Uterus (tissue), 4 donors: ENCODE data around the gene HSD11B1L. TPM values are rescaled to one million over a fixed set of nuclear protein-coding genes. Genes with fewer than 3 reads are reported as not detected.

Source experiments
- DNase-seq, 2 donors: peaks; one replicate each; pipeline ENCODE4 v3.0.0-alpha.2; 2019 to 2020
- H3K27ac ChIP-seq, 2 donors: fragments of 200-600 bp; sonication (generic); 1 replicate in 1 of 2; 2 replicates in 1 of 2; pipeline ENCODE4 v1.5.1; 2016 to 2018
- H3K27me3 ChIP-seq, 2 donors: fragments of 200-600 bp; sonication (generic); one replicate each; pipeline ENCODE4 v1.5.1; 2018 to 2019; ENCODE audit warnings: control low read depth in 1 of 2
- H3K36me3 ChIP-seq, 2 donors: fragments of 200-600 bp; sonication (generic); one replicate each; pipeline ENCODE4 v1.5.1; 2019; ENCODE audit warnings: control low read depth in 1 of 2
- H3K4me1 ChIP-seq, 2 donors: fragments of 200-600 bp; sonication (generic); one replicate each; pipeline ENCODE4 v1.5.1; 2018 to 2019; ENCODE audit warnings: control low read depth in 1 of 2
- H3K4me3 ChIP-seq, 2 donors: fragments of 200-600 bp; sonication (generic); 1 replicate in 1 of 2; 2 replicates in 1 of 2; pipeline ENCODE4 v1.5.1; 2018 to 2019; ENCODE audit warnings: mild to moderate bottlenecking in 1 of 2
- H3K9me3 ChIP-seq, 2 donors: fragments of 200-600 bp; sonication (generic); one replicate each; pipeline ENCODE4 v1.5.1; 2019; ENCODE audit warnings: control low read depth in 1 of 2
- POLR2A ChIP-seq, 2 donors: fragments of 450-650 bp; IDR thresholded peaks; one replicate each; pipeline ENCODE4 v1.6.1; 2016; ENCODE audit warnings: antibody characterized with exemption in 2 of 2, mild to moderate bottlenecking in 1 of 2, moderate library complexity in 1 of 2
- intact Hi-C: fragments of 100-400 bp; cut with DNase I; formaldehyde crosslinking; loops from one replicate; pipeline ENCODE4 v1.15.1; 2023; ENCODE audit warnings: low total_unique reads
- total RNA-seq, 4 donors: library from RNA; depleted of rRNA in 3 of 4; stranded (reverse); fragments of >200 nt in 3 of 4; gene quantifications; one replicate each; pipeline versions ENCODE4 v1.1.0 to v1.2.4, GENCODE V29; 2014 to 2023
- TF ChIP-seq, protein P1 (sequence below), 4 experiments: fragments of 200-600 bp in 2 of 4; fragments of 450-650 bp in 2 of 4; sonication (generic) in 2 of 4; IDR thresholded peaks; one replicate each; pipeline ENCODE4 v1.5.1; 2016 to 2019; ENCODE audit warnings: antibody characterized with exemption in 4 of 4, mild to moderate bottlenecking in 2 of 4, moderate library complexity in 1 of 4
- donor health status: DM: yes; HTN: yes; CAD: no.

Gene HSD11B1L
- total RNA-seq, 4 donors from 2014 or later, result 0.26 to 17.8 (median 7.1) TPM

DNA sequence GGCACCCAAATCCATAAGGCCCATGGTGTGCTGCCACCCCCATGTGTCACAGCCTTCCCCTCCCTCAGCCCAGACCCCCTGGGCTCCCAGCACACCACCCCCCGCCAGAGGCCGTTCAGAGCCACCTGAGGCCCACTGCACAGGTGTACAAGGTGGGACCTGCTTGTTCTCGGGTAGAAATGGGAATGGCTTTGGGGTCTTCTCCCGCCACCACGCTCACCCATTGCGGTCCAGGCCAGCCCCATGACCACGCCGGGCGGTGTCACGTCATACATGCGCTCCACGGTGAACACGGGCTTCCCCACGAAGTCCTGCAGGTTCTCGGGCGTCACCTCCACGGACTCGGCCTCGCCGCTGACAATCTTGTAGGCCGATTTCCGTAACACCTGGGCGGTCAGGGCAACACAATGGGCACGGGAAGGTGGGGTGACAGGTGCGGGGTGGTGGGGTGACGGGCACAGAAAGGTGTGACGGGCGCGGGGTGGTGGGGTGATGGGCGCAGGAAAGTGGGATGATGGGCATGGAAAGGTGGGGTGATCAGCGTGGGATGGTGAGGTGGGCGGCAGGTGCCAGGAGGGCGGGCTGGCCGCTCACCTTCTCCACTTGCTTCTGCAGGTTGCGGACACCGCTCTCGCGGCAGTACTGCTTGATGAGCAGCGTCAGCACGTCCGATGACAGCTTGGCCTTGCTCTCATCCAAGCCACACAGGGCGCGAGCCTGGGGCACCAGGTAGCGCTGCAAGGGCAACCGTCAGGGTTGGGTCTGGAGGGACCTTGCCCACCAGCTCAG lies 13.5 kb downstream of the HSD11B1L start:
- no peaks in the 10 kb centered on the region for H3K36me3 ChIP-seq
- H3K9me3 ChIP-seq, result no peaks in the 10 kb centered on the region

DNA sequence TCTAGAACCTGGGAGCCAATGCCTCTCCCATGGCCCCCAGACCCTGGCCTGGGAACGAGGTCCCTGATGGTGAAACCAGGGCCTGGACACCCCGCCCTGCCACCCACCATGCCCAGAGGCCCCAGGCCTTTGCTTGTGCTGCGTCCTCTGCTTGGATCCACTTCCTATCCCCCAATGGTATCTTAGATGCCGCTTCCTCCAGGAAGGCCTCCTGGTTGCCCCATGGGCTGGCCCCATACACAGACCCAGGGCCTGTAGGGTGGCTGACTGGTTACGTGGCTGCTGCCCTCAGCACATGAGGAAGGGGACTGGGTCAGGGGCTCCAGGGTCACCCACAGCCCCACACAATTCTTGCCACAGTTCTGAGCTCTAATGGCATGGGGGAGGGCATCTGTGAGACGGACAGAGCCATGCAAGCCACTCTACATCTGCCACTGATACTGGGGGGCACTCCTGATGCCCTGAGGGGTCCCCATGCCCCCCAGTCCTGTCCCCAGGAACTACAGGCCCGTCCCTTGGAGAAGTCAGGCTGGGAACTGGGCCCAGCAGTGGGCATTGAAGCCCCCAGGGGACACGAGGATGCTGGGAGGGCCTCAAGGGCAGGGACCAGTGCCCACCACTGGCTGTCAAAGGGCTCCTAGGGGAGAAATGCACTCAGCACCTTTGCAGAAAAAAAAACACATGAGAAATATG lies 14.3 kb downstream of the HSD11B1L start:
- H3K27ac ChIP-seq, result no peak overlapping the region
- intact Hi-C loops, result no loop called here
- no peak for TF ChIP-seq POLR2A (IDR thresholded peaks at IDR 0.05)
- TF ChIP-seq, protein P1, sequence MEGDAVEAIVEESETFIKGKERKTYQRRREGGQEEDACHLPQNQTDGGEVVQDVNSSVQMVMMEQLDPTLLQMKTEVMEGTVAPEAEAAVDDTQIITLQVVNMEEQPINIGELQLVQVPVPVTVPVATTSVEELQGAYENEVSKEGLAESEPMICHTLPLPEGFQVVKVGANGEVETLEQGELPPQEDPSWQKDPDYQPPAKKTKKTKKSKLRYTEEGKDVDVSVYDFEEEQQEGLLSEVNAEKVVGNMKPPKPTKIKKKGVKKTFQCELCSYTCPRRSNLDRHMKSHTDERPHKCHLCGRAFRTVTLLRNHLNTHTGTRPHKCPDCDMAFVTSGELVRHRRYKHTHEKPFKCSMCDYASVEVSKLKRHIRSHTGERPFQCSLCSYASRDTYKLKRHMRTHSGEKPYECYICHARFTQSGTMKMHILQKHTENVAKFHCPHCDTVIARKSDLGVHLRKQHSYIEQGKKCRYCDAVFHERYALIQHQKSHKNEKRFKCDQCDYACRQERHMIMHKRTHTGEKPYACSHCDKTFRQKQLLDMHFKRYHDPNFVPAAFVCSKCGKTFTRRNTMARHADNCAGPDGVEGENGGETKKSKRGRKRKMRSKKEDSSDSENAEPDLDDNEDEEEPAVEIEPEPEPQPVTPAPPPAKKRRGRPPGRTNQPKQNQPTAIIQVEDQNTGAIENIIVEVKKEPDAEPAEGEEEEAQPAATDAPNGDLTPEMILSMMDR (IDR thresholded peaks at IDR 0.05), result no peak
- DNase-seq, result no peak
- no peaks in the 10 kb centered on the region for H3K36me3 ChIP-seq
- H3K9me3 ChIP-seq, result no peaks in the 10 kb centered on the region
- H3K27me3 ChIP-seq, result no peaks in the 10 kb centered on the region
- no peaks in the 10 kb centered on the region for H3K4me1 ChIP-seq
- H3K4me3 ChIP-seq, result no peak overlapping the region

More for the DNA sequence above, 13.5 kb downstream of the HSD11B1L start:
- no peak overlapping the region for H3K4me3 ChIP-seq
- no peak overlapping the region for H3K27ac ChIP-seq
- H3K27me3 ChIP-seq, result no peaks in the 10 kb centered on the region
- H3K4me1 ChIP-seq, result no peaks in the 10 kb centered on the region
- TF ChIP-seq POLR2A (IDR thresholded peaks at IDR 0.05), result no peak
- TF ChIP-seq, protein P1 (IDR thresholded peaks at IDR 0.05), result no peak
- intact Hi-C loops, result no loop called here
- DNase-seq, result no peak

DNA sequence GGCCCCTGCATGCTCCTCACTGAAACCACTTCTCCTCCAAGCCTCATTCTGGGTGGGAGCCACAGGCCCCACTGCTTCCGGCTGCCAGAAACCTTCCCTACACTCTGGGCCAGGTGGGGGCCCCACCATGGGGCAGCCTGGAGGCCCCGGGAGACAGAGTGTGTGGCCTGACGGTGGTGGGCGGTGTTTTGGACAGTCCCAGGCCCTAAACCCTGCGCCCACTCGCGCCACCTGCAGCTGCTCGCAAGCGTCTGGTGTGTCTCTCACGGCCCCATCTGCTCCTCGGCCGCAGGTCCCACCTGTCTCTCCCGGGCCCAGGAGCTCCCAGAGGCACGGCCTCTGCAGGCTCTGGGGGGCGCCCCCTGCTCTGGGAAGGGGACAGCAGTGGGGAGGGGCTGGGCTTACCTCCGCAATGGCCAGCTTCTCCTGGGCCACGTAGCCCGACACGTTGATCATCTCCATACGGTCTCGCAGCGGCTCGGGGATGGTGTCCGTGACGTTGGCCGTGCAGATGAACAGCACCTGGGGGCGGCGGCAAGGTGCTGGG lies 14.9 kb downstream of the HSD11B1L start:
- Histone ChIP-seq H3K9me3 (no peaks in the 10 kb centered on the region), H3K4me1 (no peaks in the 10 kb centered on the region), H3K27me3 (no peaks in the 10 kb centered on the region), H3K4me3 (no peak overlapping the region), H3K27ac (no peak overlapping the region), H3K36me3 (no peaks in the 10 kb centered on the region)
- TF ChIP-seq POLR2A (IDR thresholded peaks at IDR 0.05), result no peak
- TF ChIP-seq, protein P1 (IDR thresholded peaks at IDR 0.05), result no peak
- intact Hi-C loops, result no loop called here
- no peak for DNase-seq

DNA sequence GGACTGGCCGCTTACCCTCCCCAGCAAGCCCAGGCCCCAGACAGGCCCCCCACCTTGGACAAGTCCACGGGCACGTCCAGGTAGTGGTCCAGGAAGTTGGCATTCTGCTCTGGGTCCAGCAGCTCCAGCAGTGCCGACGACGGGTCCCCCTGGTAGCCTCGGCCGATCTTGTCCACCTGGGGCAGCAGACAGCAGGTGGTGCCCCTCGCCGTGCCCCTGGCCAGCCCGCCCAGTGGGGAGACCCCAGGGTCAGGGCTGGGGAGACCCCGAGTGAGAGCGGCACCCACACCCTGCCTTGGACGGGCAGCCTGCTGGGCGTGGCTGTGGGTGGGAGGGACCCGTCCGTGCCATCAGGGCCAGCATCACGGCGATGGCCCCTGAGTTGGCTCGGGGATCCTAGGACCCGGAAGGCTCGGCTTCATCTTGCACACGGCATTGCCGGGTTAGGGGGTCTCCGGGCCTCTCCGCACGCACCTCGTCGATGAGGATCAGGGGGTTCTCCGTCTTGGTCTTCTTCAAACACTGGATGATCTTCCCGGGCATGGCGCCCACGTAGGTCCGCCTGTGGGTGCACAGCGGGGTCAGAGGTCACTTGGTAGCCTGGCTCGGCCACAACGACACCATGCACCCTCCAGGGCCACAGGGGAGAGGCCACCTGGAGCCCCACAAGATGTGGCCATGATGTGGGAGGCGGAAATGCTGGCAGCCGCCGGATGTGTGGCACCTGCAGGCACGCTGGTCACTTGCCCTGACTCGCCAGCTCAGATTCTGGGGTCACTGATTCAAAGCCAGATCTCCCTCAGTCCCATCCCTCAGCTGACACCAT lies 15.6 kb downstream of the HSD11B1L start:
- Histone ChIP-seq H3K4me1 (no peaks in the 10 kb centered on the region), H3K27ac (no peak overlapping the region), H3K4me3 (no peak overlapping the region), H3K27me3 (no peaks in the 10 kb centered on the region), H3K36me3 (no peaks in the 10 kb centered on the region), H3K9me3 (no peaks in the 10 kb centered on the region)
- no peak for TF ChIP-seq POLR2A (IDR thresholded peaks at IDR 0.05)
- TF ChIP-seq, protein P1 (IDR thresholded peaks at IDR 0.05), result no peak
- intact Hi-C loops, result no loop called here
- DNase-seq, result no peak
